ENCODE measurements around the gene COL4A4. TPM values are rescaled to one million over a fixed set of nuclear protein-coding genes. Genes with fewer than 3 reads are reported as not detected.

Gene COL4A4
- total and polyA plus RNA-seq, 5 donors, result 3.6 to 17.2 (median 15.1) TPM

DNA sequence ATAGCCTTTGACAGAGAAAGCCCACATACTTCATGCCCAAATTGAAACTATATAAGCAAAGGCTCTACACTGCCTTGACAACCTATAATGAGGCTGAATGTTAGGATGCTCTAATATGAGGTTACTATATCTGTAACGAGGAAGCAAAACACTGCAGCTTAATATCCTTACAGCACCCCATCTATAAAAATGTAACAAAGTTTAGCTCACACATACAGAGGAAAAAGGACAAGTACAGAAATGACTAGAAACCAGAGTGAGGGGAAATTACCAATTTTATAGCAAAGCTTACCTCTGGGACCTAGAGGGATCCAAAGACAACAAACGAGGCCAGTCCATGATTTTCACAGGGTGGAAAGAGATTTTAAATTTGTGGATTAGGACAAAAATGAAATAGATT is 138.5 kb downstream of the COL4A4 start:
- intact Hi-C loops (cut with DNase I), result no loop called here
- 80% methylated on average over 2 of the region's 2 CpGs for WGBS

DNA sequence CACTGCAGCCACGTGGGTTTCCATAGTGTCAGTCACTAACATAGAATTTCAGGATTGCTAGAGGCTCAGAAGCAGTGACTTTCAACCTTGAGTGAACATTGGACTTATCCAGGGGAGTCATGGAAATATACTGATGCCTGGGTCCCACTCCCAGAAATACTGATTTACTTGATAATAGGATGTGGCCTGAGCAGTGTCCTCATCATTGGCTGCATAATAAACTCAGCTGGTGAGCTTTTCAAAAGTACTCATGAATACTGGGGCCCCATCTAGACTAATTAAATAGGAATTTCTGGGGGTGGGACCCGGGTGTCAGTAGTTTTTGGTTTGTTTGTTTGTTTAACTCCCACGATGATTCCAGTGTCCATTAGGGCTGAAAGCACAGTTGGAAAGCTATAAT is 141.4 kb downstream of the COL4A4 start:
- 73% methylated on average over 3 of the region's 3 CpGs for WGBS
- Histone ChIP-seq H3K4me3 (ENCODE audit: low read length) (no peak overlapping the region), H3K9me3 (ENCODE audit: control insufficient read depth, low read length) (no peaks in the 10 kb centered on the region), H3K27me3 (ENCODE audit: control insufficient read depth, insufficient read depth) (no peaks in the 10 kb centered on the region), H3K27ac (ENCODE audit: low read length) (no peak overlapping the region), H3K4me1 (ENCODE audit: control insufficient read depth, insufficient read depth, low read length) (no peaks in the 10 kb centered on the region)
- intact Hi-C loops (cut with DNase I), result no loop called here
- ATAC-seq (no peak), DNase-seq (no peak)

More for the DNA sequence above, 138.5 kb downstream of the COL4A4 start:
- DNase-seq (no peak), ATAC-seq (no peak)
- H3K9me3 ChIP-seq (ENCODE audit: control insufficient read depth, low read length), result no peaks in the 10 kb centered on the region
- H3K27ac ChIP-seq (ENCODE audit: low read length), result no peak overlapping the region
- no peaks in the 10 kb centered on the region for H3K27me3 ChIP-seq (ENCODE audit: control insufficient read depth, insufficient read depth)
- no peaks in the 10 kb centered on the region for H3K4me1 ChIP-seq (ENCODE audit: control insufficient read depth, insufficient read depth, low read length)
- no peak overlapping the region for H3K4me3 ChIP-seq (ENCODE audit: low read length)

GRCh38 chr2:227020416-227020815 is 143.6 kb downstream of the COL4A4 start:
- H3K4me1 ChIP-seq (ENCODE audit: control insufficient read depth, insufficient read depth, low read length), result no peaks in the 10 kb centered on the region
- H3K4me3 ChIP-seq (ENCODE audit: low read length), result no peak overlapping the region
- ATAC-seq (no peak), DNase-seq (no peak)
- no peaks in the 10 kb centered on the region for H3K9me3 ChIP-seq (ENCODE audit: control insufficient read depth, low read length)
- H3K27ac ChIP-seq (ENCODE audit: low read length), result no peak overlapping the region
- intact Hi-C loops (cut with DNase I), result no loop called here
- WGBS, result 80% methylated on average over 2 of the region's 2 CpGs
- no peaks in the 10 kb centered on the region for H3K27me3 ChIP-seq (ENCODE audit: control insufficient read depth, insufficient read depth)

DNA sequence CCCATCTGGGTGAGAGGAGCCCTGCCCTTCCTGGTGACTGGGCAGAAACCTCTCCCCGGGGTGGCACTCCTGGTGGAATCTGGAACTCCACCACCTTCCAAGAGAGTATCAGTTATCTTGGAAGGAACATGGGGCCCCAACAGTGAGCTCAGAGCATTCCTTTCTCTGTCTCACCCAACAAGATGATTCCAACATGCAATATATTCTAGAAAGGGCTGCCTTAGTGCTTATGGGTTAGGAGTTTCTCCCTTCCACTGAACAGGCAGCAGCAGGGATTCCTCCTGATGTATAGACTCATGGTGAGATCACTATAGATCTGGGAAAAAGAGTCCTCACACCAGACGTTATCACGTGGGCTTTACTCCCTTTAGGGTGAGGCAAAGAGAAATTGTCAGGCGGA is 147.1 kb downstream of the COL4A4 start:
- Histone ChIP-seq H3K4me1 (ENCODE audit: control insufficient read depth, insufficient read depth, low read length) (no peaks in the 10 kb centered on the region), H3K4me3 (ENCODE audit: low read length) (no peak overlapping the region), H3K27me3 (ENCODE audit: control insufficient read depth, insufficient read depth) (no peaks in the 10 kb centered on the region), H3K27ac (ENCODE audit: low read length) (no peak overlapping the region), H3K9me3 (ENCODE audit: control insufficient read depth, low read length) (no peaks in the 10 kb centered on the region)
- WGBS, result 68% methylated on average over 4 of the region's 4 CpGs
- intact Hi-C loops (cut with DNase I), result no loop called here
- no peak for DNase-seq
- ATAC-seq, result no peak

GRCh38 chr2:227013881-227014280 is 150.1 kb downstream of the COL4A4 start:
- H3K27ac ChIP-seq (ENCODE audit: low read length), result no peak overlapping the region
- intact Hi-C loops (cut with DNase I), result no loop called here
- DNase-seq (no peak), ATAC-seq (no peak)
- H3K4me1 ChIP-seq (ENCODE audit: control insufficient read depth, insufficient read depth, low read length), result no peaks in the 10 kb centered on the region
- H3K9me3 ChIP-seq (ENCODE audit: control insufficient read depth, low read length), result no peaks in the 10 kb centered on the region
- 84% methylated on average over 8 of the region's 8 CpGs for WGBS
- no peaks in the 10 kb centered on the region for H3K27me3 ChIP-seq (ENCODE audit: control insufficient read depth, insufficient read depth)
- H3K4me3 ChIP-seq (ENCODE audit: low read length), result no peak overlapping the region

GRCh38 chr2:227013330-227013729 is 150.7 kb downstream of the COL4A4 start:
- H3K27me3 ChIP-seq (ENCODE audit: control insufficient read depth, insufficient read depth), result no peaks in the 10 kb centered on the region
- WGBS, result 80% methylated on average over 9 of the region's 9 CpGs
- intact Hi-C loops (cut with DNase I), result no loop called here
- H3K4me3 ChIP-seq (ENCODE audit: low read length), result no peak overlapping the region
- no peak overlapping the region for H3K27ac ChIP-seq (ENCODE audit: low read length)
- no peaks in the 10 kb centered on the region for H3K9me3 ChIP-seq (ENCODE audit: control insufficient read depth, low read length)
- no peaks in the 10 kb centered on the region for H3K4me1 ChIP-seq (ENCODE audit: control insufficient read depth, insufficient read depth, low read length)
- DNase-seq, result no peak
- no peak for ATAC-seq

DNA sequence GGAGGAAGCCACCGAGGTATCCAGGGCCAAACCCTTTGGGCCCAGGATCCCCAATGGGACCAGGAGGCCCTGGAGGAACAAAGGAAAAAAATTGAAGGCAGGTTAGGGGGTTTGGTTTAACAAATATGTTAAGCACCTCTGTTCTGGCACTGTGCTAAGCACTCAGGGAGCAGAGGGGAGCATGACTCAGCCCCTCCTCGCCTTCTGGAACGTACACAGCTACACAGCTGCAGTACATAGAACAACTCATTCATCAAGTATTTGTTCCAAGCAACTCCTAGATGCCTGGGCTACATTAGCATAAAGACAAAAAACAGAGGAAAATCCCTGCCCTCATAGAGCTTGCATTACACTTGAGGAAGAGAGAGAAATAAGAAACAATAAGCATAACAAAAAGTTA is 153.6 kb downstream of the COL4A4 start:
- intact Hi-C loops (cut with DNase I), result no loop called here
- WGBS, result 74% methylated on average over 3 of the region's 3 CpGs
- H3K4me3 ChIP-seq (ENCODE audit: low read length), result no peak overlapping the region

DNA sequence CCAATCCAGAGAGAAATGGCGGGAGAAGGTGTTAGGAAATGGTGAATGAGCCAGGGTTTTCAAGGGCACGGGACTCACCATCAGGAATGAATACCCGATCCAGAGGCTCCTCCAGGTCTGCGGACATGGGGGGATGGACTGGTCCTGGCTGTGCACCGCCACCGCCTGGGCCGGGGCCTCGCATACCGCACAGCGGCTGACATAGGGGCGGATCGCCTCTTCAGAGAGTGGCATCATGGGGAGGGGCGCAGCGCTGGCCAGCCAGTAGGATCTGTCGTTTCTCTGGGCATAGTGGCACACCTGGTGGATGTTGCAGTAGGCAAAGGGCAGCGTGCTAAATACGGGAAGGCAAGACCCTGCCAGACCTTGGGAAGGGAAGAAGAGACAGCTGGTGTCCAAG is 156.1 kb downstream of the COL4A4 start:
- Histone ChIP-seq H3K27me3 (ENCODE audit: control insufficient read depth, insufficient read depth) (no peaks in the 10 kb centered on the region), H3K4me3 (ENCODE audit: low read length) (no peak overlapping the region), H3K27ac (ENCODE audit: low read length) (no peak overlapping the region), H3K9me3 (ENCODE audit: control insufficient read depth, low read length) (no peaks in the 10 kb centered on the region), H3K4me1 (ENCODE audit: control insufficient read depth, insufficient read depth, low read length) (no peaks in the 10 kb centered on the region)
- intact Hi-C loops (cut with DNase I), result no loop called here
- DNase-seq (no peak), ATAC-seq (peak in 1 of 2 donors; percentile 23)
- WGBS, result 96% methylated on average over 17 of the region's 17 CpGs

More for the DNA sequence above, 153.6 kb downstream of the COL4A4 start:
- H3K27me3 ChIP-seq (ENCODE audit: control insufficient read depth, insufficient read depth), result no peaks in the 10 kb centered on the region
- no peaks in the 10 kb centered on the region for H3K4me1 ChIP-seq (ENCODE audit: control insufficient read depth, insufficient read depth, low read length)
- no peak overlapping the region for H3K27ac ChIP-seq (ENCODE audit: low read length)
- DNase-seq (no peak), ATAC-seq (no peak)
- no peaks in the 10 kb centered on the region for H3K9me3 ChIP-seq (ENCODE audit: control insufficient read depth, low read length)

DNA sequence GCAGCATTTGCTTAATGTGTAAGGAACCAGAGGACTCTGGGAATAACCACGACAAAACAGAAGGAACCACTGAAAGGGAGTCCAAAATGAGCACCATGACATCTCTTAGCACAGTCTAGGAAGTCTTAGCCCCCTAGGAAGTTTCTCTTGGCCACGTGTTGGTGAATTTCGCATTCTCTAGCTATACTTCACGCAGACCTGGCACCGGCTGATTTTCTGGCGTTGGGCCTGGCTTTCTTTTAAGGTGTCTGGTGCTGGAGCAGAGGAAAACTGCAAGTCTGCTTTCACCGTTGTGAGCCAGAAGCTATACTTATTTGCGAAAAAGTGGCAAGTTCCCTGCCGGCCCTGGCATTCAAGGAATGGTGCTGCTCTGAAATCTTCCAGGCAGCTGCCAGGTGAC is 156.9 kb downstream of the COL4A4 start:
- no peak overlapping the region for H3K4me3 ChIP-seq (ENCODE audit: low read length)
- intact Hi-C loops (cut with DNase I), result no loop called here
- H3K9me3 ChIP-seq (ENCODE audit: control insufficient read depth, low read length), result no peaks in the 10 kb centered on the region
- H3K4me1 ChIP-seq (ENCODE audit: control insufficient read depth, insufficient read depth, low read length), result no peaks in the 10 kb centered on the region
- 80% methylated on average over 9 of the region's 9 CpGs for WGBS
- H3K27me3 ChIP-seq (ENCODE audit: control insufficient read depth, insufficient read depth), result no peaks in the 10 kb centered on the region
- no peak for DNase-seq
- ATAC-seq, result no peak
- H3K27ac ChIP-seq (ENCODE audit: low read length), result no peak overlapping the region

DNA sequence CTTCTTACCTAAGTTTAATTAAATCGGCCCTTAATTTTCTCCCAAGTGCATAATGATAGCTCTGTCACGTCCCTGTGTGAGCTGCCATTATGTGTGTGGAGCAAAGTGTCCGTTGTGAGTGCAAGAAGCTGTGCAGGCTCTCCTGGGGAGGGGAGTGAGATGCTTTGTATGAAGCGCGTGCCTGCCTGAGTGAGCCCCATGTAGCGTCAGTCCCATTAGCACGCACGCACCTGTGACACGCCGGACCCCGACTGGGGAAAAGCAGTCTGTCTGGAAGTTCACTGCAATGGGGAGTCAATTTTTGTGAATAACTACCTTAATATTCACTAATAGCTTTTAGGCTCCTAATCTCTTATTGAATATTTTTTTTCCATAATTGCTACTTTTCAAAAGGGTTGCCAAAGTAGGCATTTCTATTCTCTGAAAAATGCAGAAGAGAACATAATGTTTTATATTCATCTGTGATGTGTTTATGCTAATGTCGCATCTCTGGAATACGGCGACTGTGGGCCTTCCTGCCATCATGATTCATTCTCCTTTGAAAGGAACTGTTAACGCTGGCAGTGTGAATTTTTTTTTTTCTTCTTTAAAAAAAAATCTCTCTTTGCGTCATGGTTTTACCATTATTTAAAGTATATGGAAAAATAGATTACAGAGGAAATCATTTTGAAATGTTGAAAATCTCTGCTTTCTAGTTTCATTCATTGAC is 157.7 kb downstream of the COL4A4 start:
- Histone ChIP-seq H3K27ac (ENCODE audit: low read length) (no peak overlapping the region), H3K4me1 (ENCODE audit: control insufficient read depth, insufficient read depth, low read length) (no peaks in the 10 kb centered on the region), H3K4me3 (ENCODE audit: low read length) (no peak overlapping the region), H3K9me3 (ENCODE audit: control insufficient read depth, low read length) (no peaks in the 10 kb centered on the region), H3K27me3 (ENCODE audit: control insufficient read depth, insufficient read depth) (no peaks in the 10 kb centered on the region)
- intact Hi-C loops (cut with DNase I), result no loop called here
- WGBS, result 92% methylated on average over 16 of the region's 16 CpGs
- DNase-seq (no peak), ATAC-seq (no peak)

DNA sequence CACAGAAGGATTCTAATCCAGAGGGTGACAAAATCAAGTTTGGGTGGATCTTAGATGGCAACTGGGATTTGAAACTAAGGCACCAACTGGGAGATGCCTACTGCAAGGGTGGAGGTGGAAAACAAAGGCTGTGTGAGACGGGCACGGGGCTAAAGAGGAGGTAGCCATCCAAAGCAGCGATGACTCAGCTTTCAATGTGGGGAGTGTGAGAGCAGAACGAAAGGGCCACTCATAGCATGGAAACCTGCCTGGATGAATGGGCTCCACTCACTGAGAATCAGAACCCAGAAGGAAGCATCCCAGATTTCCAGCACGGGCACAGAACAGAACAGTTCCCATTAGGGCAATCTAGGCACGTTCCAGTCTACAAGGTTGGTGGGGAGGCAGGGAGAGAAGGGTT is 159.5 kb downstream of the COL4A4 start:
- no peak overlapping the region for H3K27ac ChIP-seq (ENCODE audit: low read length)
- no peak overlapping the region for H3K4me3 ChIP-seq (ENCODE audit: low read length)
- H3K9me3 ChIP-seq (ENCODE audit: control insufficient read depth, low read length), result no peaks in the 10 kb centered on the region
- no peaks in the 10 kb centered on the region for H3K27me3 ChIP-seq (ENCODE audit: control insufficient read depth, insufficient read depth)
- H3K4me1 ChIP-seq (ENCODE audit: control insufficient read depth, insufficient read depth, low read length), result no peaks in the 10 kb centered on the region
- 89% methylated on average over 6 of the region's 6 CpGs for WGBS
- intact Hi-C loops (cut with DNase I), result no loop called here
- no peak for DNase-seq
- ATAC-seq, result no peak

DNA sequence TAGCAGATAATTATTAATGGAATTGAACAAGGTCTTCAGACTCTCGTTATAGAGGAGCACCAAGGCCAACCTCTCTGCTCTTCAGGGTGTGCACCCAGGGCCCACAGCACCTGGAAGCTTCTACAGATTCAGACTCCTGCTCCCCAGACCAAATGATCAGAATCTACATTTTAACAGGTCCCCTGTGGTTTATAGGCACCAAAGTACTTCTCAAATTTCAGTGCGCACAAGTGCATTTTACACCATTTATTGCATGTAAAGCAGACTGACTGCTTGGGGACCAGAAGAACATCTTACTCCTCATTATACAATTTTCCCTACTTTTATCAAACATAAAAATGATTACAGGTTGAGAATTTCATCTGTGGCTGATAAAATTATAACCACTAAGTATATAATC is 163.9 kb downstream of the COL4A4 start:
- H3K4me3 ChIP-seq (ENCODE audit: low read length), result no peak overlapping the region
- DNase-seq (no peak), ATAC-seq (no peak)
- WGBS, result 93% methylated on average over 2 of the region's 2 CpGs
- H3K9me3 ChIP-seq (ENCODE audit: control insufficient read depth, low read length), result no peaks in the 10 kb centered on the region
- no peaks in the 10 kb centered on the region for H3K27me3 ChIP-seq (ENCODE audit: control insufficient read depth, insufficient read depth)
- intact Hi-C loops (cut with DNase I), result no loop called here
- H3K4me1 ChIP-seq (ENCODE audit: control insufficient read depth, insufficient read depth, low read length), result no peaks in the 10 kb centered on the region
- no peak overlapping the region for H3K27ac ChIP-seq (ENCODE audit: low read length)

Measured in right cardiac atrium (tissue), 5 donors.